ENCODE measurements around the gene ATF7IP2.

ATF7IP2 gene

DNA sequence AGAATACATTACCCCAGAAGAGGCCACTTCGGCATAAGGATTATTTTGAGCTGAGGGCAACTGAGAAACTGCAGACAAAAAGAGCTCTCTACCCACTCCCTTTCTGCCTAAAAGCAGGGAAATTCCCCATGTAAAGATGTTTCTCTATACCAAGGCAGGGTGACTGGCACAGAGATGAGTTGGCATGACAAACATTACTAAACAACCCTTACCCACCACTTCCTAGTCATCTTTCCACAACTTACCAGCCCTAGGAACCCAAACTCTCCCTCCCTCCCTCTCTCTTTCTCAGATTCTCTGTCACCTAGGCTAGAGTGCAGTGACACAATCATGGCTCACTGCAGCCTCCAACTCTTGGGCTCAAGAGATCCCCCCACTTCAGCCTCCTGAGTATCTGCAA lies 126.0 kb downstream of the ATF7IP2 start:
- no peak for DNase-seq (ENCODE audit: low read depth)

DNA sequence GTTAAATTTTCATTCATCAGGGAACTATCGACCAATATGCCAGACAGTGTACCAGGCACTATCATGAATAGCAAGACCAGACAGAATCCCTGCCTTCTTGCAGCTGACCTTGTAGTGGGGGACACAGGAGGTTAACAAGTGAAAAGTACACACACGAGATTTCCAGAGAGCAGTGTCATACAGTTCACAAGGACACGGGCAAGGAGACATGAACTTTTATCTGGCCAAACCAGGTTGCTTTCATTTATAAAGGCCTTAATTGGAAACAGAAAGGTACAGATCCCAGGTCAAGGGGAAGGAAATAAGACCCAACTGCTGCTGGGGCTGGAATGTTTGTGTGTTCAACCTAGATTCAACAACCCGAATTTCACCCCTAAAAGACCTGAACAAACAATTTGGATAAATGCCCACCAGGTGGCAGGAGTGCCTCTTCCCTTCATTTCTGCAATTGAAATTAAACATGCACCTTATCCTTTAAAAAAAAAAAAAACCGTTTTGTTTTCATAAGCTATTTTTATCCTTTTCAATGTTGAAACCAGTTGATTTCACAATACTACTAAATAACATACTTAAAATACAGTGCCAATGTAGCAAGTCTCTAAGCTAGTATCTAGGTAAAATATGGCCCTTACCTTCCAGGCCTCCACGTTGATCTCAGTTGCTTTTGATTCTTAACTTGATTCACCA lies 128.7 kb downstream of the ATF7IP2 start:
- no peak for DNase-seq (ENCODE audit: low read depth)

DNA sequence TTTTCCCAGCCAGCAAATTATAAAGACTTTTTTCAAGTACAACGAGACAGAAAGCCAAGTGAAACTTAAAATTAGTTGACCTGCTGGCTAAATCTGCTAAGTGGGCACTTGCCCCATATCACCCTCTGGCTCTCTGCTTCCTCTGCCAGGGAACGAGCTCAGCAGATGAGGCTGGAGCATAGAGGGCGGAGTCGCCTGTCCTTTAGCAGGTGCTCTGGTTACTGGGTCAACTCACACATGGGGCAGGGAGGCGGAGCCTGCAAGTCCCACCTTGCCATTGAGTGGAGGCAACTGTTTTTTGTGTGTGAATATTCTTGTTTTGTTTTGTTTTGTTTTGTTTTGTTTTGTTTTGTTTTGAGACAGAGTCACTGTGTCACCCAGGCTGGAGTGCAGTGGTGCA lies 132.0 kb downstream of the ATF7IP2 start:
- DNase-seq (ENCODE audit: low read depth), result no peak

DNA sequence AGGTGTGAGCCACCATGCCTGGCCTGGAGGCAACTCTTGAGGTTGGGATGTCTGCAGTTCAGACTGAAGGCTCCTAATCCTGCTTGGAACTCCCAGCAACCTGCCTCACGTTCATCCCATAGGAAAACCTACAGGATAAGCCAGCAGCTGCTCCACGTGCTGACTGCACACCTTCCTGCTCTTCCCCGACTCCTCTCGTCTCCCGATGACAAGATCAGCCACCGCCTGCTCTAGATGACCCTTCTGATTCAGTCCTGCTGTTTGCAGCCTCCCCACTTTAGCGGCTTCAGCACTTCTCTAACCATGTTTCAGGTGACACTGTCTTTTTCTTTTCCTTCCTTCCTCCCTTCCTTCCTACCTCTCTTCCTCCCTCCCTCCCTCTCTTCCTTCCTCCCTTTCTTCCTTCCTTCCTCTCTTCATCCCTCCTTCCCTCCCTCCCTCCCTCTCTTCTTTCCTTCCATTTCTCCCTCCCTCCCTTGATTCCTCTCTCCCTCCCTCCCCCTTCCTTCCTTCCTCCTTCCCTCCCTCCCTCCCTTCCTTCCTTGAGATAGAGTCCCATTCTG lies 132.7 kb downstream of the ATF7IP2 start:
- DNase-seq (ENCODE audit: low read depth), result no peak

DNA sequence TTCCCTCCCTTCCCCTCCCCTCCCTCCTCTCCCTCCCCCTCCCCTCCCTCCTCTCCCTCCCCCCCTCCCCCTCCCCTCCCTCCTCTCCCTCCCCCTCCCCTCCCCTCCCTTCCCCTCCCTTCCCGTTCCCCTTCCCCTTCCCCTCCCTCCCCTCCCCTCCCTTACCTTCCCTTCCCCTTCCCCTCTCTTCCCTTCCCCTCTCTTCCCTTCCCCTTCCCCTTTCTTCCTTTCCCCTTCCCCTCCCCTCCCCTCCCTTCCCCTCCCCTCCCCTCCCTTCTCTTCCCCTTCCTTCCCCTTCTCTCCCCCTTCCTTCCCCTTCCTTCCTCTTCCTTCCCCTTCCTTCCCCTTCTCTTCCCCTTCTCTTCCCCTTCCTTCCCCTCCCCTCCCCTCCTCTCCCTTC lies 133.4 kb downstream of the ATF7IP2 start:
- no peak for DNase-seq (ENCODE audit: low read depth)

DNA sequence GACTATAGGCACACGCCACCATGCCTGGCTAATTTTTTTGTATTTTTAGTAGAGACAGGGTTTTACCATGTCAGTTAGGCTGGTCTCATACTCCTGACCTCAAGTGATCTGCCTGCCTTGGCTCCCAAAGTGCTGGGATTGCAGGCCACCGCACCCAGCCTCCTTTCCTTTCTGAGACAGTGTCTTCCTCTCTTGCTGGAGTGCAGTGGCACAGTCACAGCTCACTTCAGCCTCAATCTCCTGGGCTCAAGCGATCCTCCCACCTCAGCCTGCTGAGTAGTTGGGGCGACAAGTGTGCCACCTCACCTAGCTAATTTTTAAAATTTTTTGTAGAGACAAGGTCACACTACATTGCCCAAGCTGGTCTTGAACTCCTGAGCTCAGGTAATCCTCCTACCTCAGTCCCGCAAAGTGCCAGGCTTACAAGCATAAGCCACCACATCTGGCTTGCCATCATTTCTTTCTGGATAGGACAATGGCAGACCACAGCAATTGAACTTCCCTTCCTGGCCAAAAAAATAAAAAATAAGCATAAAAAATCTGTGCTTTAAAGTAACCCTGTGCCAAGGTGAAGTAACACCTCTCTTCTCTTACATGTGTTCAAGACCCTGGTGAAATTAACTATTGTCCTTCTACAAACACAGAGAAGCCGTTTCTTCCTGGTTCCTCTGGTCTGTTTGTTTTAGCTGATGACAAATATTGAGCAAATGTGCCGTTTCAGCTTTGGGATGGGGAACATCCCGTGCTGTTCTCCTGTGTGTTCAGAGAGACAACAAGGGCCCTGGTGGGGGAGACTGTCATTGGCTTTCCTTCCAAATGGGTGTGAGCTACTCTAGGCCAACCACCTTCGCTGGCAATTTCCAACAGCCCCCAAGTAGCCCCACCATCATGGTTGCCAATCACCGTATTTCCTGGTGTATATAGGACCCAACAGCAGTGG lies 134.3 kb downstream of the ATF7IP2 start:
- no peak for DNase-seq (ENCODE audit: low read depth)

DNA sequence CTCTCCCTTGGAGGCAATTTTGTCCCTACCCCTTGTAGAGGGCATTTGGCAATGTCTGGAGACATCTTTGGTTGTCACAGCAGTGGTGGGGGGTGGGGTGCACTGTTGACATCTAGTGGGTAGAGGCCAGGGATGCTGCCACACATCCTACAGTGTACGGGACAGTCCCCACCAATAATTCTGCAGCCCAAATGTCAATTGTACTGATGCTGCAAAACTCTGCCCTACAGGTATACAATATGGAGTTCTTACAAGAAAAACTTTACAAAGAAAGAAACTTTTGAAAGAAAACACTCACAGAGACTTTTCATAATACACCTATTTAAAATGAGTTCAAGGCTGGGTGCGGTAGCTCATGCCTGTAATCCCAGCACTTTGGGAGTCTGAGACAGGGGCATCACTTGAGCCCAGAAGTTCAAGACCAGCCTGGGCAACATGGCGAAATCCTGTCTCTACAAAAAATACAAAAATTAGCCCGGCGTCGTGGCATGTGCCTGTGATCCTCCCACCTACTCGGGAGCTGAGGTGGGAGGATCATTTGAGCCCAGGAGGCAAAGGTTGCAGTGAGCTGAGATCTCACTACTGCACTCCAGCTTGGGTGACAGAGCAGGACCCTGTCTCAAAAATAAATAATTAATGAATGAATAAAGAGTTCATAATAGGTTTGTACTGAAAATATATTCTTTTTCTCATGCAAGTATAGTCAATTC lies 135.2 kb downstream of the ATF7IP2 start:
- DNase-seq (ENCODE audit: low read depth), result no peak

DNA sequence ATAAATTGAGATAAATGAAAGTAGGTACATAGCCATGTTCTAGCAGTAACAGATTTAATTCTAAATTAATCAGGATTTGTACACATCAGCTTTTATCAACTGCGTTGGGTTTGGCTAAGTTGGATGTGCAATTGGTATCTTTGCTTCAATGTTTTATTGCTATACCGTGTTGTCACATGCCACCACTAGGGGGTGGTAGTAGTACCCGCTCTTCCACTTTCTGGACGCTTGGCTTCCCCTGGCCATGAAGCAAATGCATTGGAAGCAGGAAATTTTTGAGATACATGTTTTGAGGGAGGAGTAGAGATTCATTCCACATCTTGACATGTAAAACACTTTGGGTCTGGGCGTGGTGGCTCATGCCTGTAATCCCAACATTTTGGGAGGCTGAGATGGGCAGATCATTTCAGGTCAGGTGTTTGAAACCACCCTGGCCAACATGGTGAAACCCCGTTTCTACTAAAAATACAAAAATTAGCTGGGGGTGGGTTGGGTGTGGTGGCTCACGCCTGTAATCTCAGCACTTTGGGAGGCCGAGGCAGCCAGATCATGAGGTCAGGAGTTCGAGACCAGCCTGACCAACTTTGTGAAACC lies 135.9 kb downstream of the ATF7IP2 start:
- DNase-seq (ENCODE audit: low read depth), result no peak

DNA sequence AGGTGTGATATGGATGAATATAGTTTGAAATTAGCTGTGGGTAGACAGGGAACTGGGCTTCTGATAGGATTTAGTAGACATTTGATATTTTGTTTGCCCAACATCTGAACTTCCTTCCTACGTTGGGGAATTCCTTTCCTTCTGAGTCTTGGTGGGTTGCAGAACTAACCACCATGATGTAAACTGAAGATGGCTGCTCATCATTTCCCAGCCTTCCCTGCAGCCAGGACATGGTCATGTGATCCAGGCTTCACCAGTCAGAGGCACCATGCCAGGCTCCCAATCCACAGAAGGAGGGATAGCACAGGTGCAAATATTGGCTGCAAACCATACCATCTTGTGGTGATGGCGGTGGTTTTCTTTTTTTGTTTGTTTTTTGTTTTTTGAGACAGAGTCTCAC lies 137.1 kb downstream of the ATF7IP2 start:
- no peak for DNase-seq (ENCODE audit: low read depth)

DNA sequence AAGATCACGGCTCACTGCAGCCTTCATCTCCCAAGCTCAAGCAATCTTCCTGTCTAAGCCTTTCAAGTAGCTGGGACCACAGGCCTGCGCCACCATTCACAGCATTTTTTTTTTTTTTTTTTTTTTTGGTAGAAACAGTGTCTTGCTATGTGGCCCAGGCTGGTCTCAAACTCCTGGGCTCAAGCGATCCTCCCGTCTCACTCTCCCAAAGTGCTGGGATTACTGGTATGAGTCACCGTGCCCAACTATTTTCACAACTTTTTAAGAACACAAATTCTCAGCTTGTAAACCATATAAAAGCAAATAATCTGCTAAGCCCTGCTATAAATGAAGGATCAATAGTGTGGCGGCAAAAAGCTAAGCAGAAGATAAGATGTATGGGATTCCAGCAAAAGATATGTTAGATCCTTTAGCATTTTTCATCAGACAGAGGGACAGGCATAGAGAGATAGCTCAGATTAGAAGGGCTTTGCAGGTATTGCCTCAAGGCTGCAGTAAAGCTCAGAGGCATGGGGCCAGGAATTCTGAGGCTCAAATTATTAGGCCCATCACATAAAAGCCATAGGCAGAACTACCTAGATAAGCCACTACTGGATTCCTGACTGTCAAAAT lies 139.5 kb downstream of the ATF7IP2 start:
- no peak for DNase-seq (ENCODE audit: low read depth)

DNA sequence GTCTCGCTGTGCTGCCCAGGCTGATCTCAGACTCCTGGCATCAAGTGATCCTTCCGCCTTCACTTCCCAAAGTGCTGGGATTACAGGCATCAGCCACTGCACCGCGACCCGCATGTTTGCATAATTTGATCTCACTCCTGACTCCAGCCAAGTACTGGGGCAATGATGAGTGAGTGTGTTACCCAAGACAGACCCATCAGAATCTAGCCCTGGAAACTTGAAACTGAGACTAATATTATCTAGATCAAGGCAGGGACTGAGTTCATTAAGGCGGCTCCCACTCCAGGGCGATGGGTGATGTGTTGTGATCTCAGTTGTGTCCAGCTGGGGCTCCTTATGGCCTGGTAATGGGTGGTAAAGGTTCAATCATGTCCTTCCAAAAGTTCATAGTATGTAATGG lies 141.1 kb downstream of the ATF7IP2 start:
- DNase-seq (ENCODE audit: low read depth), result no peak

DNA sequence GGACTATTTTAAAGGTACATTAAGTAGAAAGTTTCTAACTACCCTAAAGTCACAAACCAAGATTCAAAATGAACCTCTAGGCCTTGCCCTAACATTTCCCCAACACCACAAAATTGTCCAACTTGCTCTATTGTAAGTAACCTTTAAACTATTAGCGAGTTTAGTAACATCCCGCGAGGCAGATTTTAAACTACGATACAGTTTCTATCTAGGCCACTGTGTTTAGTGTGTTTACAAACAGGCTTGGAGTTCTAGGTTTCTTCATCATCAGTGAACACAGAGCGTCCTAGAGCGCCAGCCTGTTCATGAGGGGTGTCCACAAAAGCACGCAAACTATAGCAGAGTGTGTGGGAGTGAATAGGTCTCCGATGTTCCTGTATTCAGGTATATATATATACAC lies 142.8 kb downstream of the ATF7IP2 start:
- no peak for DNase-seq (ENCODE audit: low read depth)

DNA sequence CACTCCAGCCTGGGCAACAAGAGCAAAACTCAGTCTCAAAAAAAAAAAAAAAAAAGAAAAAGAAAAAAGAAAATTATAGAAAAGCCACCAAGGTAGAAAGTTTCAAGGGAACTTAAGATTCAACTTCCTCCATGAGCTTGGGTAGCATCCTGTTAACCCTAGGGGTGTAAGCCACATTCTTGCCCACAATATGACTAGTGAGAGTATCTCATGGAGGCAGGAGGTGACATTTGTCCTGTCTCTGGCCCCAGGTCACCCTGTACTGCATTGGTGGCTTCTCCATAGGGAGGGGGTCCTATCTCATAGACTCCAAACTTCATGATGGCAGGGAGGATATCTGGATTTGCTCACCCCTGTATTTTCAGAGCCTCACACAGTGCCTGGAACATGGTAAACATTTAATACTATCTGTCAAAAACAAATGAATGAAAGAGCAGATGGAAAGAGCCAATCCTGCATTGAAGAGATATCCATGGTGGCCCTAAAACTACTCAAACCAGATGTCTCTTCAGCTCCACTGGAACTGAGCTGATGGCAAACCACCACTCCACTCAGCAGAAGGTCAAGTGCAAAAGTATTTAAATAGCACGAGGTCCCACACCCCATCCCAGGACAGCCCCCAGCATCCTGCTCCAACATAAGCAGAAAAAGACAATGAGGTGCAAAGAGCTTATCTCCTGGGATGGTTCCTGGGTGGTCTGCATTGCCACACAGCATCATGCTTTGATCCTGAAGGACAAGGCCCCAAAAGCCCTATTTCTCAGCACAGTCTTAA lies 144.2 kb downstream of the ATF7IP2 start:
- no peak for DNase-seq (ENCODE audit: low read depth)

DNA sequence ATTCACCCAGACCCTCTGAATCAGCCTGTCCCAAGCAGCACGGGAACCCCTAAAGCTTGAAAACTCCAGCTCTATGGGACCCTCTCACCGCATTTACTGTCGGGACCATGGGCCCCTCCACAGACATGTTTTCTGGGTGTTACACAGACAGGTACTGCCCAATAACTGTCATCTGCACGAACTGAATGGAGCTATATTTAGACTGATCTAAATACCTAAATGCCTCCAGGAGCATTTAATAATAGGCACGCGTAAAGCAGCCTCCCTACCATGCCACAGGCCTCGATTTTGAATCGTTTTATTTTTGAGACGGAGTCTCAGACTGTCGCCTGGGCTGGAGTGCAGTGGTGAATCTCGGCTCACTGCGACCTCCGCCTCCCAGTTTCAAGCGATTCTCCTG lies 144.8 kb downstream of the ATF7IP2 start:
- DNase-seq (ENCODE audit: low read depth), result no peak

DNA sequence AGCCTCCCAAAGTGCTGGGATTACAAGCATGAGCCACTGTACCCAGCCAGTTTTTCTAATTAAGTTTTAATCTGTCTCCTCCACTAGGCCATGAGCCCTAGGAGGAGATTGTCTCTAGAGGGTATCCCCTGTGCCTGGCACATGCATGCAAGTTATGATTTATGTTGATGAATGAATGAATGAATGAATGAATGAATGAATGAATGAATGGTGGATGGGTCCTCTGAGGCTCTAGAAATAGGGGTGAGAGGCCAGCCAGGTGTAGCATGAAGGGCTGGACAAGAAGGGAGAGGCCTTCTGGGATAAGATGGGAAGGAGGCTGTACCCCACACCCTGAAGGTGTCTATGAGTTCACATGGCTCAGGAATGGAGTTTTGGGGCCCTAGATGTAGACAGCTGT lies 145.7 kb downstream of the ATF7IP2 start:
- DNase-seq (ENCODE audit: low read depth), result no peak

Measured in stimulated activated CD8-positive, alpha-beta memory T cell treated with anti-CD3 and anti-CD28 coated beads, Interleukin-12 subunit alpha, Interleukin-12 subunit beta, amount 100 ng/mL, for 1 hour (primary cell).